Islet of Langerhans (tissue), 1 donor: ENCODE data around the gene ORM1.
"Not testable (repeated sequence)": the region's sequence is repeated elsewhere in the genome, so short reads cannot be mapped to it uniquely, and the experiment has no call there.

Source experiments
- FAIRE-seq: peaks from one replicate; lab custom pipeline; 2011; peaks lifted over from hg19 to GRCh38; lab: Jason Lieb, UNC

Gene ORM1

GRCh38 chr9:114322831-114323531, at the start of gene ORM1:
ORM1 (plus strand) TSS chr9:114323098; CDS start chr9:114323134, 36 bp downstream.
- FAIRE-seq, result not testable (repeated sequence)

GRCh38 chr9:114273461-114273881, 49.4 kb upstream of the ORM1 start:
- FAIRE-seq, result no peak

GRCh38 chr9:114274217-114274616, 48.7 kb upstream of the ORM1 start:
- FAIRE-seq, result no peak

- no peak for FAIRE-seq
These were observed 47.5 kb upstream of the ORM1 start for GRCh38 chr9:114275246-114276004.

GRCh38 chr9:114276908-114277821, 45.7 kb upstream of the ORM1 start:
- FAIRE-seq, result no peak

DNA sequence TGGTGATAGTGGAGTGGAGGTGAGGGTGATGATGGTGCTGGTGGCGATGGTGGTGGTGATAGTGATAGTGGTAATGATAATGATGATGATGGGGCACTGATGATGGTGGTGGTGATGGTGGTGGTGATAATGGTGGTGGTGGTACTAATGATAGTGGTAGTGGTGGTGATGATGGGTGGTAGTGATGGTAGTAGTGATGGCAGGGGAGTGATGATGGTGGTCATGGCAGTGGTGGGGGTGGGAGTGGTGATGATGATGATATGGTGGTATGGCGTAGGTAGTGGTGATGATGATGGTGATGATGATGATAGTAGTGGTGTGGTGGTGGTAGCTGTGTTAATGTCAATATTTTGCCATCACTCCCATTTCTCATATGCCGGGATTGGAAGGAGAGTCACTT, 44.5 kb upstream of the ORM1 start:
- no peak for FAIRE-seq

- no peak for FAIRE-seq
These were observed 43.9 kb upstream of the ORM1 start for GRCh38 chr9:114278881-114279570.

DNA sequence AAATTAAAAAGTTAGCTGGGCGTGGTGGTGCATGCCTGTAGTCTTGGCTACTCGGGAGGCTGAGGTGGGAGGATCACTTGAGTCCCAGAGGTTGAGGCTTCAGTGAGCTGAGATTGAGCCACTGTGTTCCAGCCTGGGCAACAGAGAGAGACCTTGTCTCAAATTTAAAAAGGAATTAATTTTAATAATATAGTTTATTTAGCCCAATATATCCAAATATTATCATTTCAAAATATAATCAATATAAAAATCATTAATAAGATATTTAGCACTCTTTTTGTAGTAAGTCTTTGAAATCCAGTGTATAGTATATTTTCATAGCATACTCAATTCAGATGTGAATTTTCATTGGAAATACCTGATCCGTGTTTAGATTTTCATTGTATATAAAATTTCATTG, 43.2 kb upstream of the ORM1 start:
- FAIRE-seq, result no peak

DNA sequence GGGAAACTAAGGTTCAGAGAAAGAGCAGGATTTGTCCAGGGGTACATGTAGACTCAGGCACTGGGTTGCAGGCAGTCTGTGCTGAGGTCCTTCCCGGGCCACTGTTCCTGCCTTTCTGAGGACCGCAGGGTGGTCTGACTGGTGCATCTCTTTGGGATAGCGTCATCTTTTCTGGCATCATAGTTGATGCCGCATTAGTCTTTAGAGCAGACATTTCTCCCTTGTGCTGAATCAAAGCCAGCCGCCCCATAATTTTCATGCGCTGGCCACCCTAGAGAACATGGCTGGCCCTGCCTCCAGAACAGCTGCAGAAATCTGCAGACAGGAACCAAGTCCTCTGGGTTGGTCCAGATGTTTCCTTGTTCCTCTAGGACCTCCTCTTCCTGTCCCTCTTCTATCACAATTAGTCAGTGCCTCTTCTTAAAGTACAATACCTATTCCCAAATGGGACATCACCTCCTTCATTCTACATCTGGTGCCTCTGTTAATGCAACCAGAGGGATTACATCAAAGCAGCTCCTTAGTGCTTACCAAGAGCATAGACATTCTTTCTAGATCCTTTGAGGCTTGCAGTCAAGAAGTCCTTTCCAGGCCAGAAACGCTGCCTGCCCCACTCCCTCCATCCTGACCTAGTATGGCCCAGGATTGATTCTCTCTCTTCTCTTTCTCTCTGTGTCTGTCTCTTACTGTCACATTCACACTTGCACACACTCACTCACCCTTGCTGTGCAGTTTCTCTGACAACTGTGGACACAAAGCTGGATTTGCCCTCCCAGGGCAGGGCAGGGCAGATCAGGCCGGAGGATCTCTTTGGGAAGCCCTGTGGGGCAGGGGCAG, 42.0 kb upstream of the ORM1 start:
- FAIRE-seq, result no peak

DNA sequence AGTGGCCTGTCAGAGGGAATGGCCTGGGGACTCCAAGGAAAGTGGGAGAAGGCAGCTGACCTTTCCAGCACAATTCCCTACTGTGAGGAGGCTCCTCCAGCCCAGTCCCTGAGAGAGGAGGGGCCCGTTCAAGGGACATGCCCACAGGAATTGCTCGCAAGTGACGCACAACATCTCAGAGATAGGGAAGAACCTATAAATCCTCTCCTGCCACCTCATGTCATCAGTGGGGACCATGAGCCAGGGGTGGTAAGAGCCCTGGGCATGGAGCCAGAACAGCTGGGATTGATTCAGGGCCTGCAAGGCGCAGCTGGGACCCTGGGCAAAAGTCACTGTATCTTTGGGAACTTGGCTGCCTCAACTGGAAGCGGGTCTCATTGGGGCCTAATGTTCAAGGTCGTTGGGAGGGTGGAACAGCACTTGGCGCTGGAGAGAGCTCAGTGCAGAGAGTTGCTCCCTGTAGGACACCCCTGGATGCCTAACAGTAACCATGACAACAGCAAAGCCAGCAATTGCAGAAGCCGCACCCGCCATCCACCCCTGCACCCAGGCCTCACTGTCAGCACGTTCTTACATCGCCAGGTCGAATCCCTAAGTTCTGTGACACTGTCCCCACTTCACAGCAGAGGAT, 41.3 kb upstream of the ORM1 start:
- FAIRE-seq, result no peak

- FAIRE-seq, result no peak
These were observed 40.8 kb upstream of the ORM1 start for GRCh38 chr9:114282104-114282485.

- FAIRE-seq, result no peak
These were observed 40.4 kb upstream of the ORM1 start for GRCh38 chr9:114282507-114282906.

GRCh38 chr9:114282926-114283325, 40.0 kb upstream of the ORM1 start:
- no peak for FAIRE-seq

DNA sequence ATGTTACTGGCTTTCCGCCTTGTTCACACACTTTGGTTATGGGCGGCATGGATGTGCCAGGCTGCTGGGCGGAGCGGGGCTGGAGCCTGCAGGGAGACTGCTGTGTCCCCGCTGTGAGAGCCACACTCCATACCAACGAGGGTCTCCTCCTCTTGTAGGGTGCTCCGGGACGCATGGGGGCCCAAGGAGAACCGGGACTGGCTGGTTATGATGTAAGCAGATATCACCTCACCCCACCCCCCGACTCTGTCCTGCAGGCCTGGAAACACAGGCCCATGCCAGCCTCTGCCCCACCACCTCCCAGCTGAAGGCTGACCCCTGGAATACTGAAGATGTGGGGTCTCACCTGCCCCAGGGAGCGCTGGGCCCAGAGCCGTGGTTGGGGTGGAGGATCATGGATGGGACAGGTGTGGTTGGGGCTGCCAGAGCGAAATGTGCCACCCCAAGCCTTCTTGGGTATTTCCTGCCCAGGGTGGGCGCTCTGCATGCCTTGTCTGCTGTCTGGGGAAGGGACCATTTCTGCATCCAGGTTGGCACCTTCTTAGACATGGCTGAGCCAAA, 39.3 kb upstream of the ORM1 start:
- FAIRE-seq, result no peak

GRCh38 chr9:114284316-114285060, 38.4 kb upstream of the ORM1 start:
- no peak for FAIRE-seq

DNA sequence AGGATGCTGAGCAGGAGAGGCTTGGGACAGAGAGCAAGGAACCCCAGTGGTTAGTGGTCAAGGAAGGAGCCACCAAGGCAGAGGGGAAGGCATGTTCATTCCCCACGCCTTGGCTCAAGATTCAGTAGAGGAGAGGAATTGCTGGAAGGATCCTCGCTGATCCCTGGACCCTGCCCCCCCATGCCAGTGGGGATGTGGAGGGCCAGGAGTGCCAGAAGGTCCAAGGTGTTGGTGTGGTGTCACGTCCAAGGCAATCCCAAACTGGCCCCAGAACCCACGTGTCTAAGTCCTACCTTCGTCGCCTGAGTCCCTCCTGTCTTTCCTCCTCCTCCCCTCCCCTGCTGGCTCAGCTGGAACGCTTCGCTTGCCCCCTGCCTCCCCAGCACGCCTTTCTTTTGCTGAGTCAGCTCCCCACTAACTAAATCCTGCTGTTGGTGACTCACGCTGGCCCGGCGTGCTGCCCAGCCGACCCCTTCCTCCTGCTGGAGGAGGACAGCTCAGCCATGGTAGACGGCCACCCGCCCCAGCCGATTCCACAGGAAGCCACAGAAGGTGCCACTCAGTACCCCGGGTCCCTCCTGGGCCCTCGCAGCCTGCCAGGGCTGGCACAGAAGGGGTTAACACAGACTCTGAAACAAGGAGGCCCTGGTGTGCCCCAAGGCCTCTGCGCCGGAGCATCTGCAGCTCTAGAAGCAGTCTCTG, 37.6 kb upstream of the ORM1 start:
- no peak for FAIRE-seq

DNA sequence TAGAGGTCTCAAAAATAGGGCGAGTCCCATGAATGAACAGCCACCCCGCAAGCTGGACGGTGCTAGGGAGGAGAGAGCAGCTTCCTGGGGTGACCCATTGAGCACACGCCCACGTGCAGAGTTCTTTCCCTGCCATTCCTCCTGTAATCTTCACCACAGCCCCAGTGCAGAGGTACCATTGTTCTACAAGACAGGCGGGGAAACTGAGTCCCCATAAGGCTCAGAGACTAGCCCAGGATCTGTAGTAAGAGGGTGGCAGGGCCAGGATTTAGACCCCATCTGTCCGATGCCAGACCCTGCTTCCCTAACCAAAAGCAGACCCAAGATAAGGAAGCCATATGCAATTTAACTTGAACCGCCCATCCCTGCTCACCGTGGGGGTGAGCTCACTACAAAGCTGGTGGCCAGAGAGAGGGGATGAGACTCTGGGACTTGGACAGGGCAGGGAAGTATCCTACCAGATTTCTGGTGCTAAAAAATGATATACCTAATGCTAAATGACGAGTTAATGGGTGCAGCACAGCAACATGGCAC, 36.7 kb upstream of the ORM1 start:
- no peak for FAIRE-seq

DNA sequence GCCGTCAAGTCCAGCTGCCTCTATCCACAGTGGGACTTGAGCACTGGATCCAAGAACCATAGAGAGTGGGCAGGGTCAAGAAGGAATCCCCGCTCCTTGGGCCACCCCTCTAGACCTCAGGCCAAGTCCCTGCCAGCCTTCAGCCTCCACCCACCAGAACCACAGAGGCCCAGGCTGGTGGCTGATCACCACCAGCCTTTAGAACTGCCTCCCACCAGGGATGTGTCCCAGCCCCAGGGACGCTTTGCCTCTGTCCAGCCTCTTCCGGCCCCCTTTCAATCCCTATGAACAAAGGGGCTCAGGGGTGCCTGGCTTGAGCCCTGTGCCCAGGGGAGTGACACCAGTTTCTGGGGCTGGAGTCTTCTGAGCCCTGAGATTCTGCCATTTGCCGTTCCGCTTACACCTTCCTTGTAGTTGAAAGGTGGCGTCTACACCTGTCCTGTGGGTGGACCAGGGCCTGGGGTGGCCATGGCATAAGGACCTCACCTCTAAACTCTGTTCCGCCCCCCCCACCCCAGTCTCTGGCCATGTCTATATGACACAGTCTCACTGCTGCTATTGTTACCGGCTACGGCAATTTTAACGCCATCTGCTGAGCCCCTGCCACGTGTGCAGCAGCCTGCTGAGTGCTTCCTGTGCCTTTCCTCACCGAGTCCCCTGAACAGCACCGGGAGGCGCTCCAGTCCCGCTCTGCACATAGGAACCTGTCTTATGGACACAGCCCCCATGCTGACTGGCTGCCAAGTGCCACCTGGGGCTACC, 35.7 kb upstream of the ORM1 start:
- no peak for FAIRE-seq
